ENCODE measurements around the gene PDGFB.
"Not testable (repeated sequence)": the region's sequence is repeated elsewhere in the genome, so short reads cannot be mapped to it uniquely, and the experiment has no call there.

Gene PDGFB

DNA sequence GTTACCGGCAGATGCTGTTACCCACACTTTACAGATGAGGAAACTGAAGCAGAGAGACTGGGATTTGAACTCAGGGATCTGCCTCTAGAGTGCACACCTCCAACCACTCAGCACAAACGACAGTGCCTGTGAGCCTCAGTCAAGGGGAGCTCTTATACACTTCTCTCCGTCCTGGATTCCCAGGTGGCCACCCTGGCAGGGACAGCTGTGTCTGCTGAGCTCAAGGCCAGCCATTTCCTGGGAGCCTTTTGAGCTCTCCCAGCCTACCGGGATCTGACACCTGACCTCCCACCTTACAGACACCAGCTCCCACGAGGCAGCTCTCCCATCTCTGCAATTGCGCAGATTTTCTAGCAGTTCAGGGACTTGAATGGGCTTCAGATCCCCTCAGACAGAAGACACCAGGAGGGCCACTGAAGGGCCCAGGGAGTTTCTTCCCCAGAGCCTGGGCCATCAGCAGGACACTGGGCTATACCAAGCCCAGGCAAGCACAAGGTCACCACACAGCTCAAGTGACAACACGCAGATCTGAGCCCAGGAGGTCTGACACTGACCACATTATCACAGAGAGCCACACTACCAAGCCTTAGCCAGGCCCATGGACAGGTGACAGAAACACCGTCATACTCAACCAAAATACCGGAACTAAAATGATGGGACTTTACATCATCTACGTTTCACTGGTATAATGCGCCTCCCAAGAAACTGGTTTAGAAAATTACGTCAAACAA is 17.1 kb downstream of the PDGFB start:
- no peak for DNase-seq (ENCODE audit: low read depth in 2 of 2)

DNA sequence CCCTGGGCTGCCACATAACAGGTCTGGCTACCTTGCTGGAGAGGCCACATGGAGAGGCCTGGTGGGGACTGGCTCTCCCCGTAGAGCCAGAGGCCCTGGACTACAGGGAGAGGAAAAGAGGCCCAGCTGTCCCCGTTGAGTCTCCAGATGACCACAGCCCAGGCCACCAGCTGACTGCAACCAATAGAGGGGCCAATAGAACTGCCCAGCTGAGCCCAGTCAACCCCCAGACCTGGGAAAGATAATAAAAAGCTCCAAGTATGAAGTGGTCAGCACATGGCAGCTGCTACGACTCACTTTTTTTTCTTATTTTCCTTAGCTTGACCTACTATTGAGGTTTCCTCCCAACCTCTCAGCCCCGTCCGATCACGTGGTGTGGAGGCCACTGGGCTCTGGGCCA is 18.4 kb downstream of the PDGFB start:
- DNase-seq (ENCODE audit: low read depth in 2 of 2) = no peak

DNA sequence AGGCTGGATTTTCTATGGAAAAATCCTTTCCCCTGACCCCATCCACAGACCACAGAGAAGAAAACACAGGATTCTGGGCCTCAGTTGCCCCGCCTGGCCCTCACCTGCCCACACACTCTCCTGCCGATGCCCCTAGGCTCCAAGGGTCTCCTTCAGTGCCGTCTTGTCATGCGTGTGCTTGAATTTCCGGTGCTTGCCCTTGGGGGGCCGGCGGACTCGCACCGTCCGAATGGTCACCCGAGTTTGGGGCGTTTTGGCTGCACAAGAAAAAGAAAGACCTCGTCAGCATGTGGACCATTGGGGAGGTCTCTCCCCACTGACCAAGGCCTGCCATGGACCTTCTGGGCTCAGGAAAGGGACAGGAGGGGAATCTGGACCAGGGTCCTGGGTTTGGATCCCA is 19.2 kb downstream of the PDGFB start:
- no peak for DNase-seq (ENCODE audit: low read depth in 2 of 2)

DNA sequence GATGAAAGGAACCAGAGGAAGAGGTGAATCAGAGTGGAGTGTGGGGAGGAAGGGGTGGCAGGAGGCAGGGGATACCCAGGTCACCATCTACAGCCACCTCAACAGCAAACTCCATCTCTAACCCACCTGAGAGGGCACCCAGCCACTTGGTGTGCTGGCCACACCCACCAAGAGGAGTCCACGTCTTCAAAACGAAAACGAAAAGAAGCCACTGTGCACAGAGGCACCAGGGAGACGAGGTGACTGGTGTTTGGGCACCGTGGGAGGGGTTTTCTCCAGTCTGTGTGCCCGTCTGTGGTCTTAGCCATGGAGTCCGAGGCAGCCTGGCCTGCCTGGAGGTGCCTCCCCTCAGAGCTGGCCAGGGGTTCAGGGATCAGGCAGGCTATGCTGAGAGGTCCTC is 20.2 kb downstream of the PDGFB start:
- DNase-seq (ENCODE audit: low read depth in 2 of 2) = no peak

- DNase-seq (ENCODE audit: low read depth in 2 of 2) = no peak
Observed at GRCh38 chr22:39223091-39223710, 21.6 kb downstream of the PDGFB start.

- DNase-seq (ENCODE audit: low read depth in 2 of 2) = no peak
Observed at GRCh38 chr22:39221999-39222686, 22.6 kb downstream of the PDGFB start.

DNA sequence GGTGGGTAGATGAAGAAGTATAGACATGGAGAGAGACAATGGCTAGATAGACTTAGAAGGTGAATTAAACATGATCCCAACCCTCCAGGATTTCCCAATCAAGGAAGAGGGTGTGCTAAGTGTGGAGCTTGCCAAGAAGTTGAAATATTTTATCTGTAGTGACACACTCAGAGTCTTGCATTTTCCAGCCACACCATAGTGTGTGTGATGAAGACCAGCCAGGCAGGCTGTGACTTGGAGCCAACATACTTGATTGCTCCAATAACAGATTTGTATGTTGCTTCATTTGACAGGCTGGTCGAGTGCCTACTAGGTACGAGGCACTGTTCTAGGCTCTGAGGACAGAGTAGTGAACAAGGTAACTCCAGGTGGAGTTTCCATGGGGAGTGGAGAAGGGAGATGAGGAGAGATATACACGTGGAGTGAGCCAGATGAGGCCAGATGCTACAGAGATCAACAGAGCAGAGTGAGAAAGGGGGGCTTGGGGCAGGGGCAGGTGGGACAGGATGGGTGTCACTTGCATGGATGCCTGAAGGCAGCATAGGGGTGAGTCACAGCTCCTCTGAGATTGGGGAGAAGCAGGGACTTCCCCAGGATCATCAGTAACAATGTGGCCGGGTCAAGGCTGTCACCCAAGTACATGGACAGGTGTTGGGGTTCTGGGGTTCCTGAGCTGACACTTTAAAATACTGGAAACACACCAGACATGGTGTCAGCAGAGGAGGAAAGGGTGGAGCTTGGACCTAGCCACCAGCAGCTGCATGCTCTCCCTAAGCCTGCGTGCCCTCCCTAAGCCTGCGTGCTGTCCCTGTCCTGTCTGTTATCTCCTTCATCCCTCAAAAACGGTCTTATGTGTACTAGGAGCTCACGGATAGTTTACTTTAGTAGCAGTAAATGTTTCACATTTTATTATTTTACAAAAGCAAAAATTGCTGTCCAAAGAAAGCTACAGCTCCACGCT is 23.6 kb downstream of the PDGFB start:
- no peak for DNase-seq (ENCODE audit: low read depth in 2 of 2)

GRCh38 chr22:39220450-39220849 is 24.3 kb downstream of the PDGFB start:
- DNase-seq (ENCODE audit: low read depth in 2 of 2) = no peak

GRCh38 chr22:39219071-39220039 is 25.4 kb downstream of the PDGFB start:
- no peak for DNase-seq (ENCODE audit: low read depth in 2 of 2)

- not testable (repeated sequence) for DNase-seq (ENCODE audit: low read depth in 2 of 2)
Observed at GRCh38 chr22:39218432-39218831, 26.4 kb downstream of the PDGFB start.

DNA sequence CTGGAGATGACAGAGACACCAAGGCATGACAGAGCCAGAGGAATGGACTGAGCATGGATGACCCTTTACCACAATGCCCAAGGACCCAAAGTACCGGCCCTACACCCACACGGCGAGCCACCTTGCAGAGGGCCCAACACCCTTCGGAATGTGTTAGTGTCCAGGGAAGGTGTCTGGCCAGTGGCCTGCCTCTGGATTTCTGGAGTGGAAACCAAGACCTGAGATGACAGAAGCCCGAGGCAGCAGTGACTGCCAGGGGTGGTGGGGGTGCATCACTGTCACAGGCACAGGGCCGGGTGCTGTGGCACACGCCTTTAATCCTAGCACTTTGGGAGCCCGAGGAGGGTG is 28.7 kb downstream of the PDGFB start:
- no peak for DNase-seq (ENCODE audit: low read depth in 2 of 2)

GRCh38 chr22:39215426-39216142 is 29.2 kb downstream of the PDGFB start:
- DNase-seq (ENCODE audit: low read depth in 2 of 2) = no peak

GRCh38 chr22:39215070-39215396 is 29.7 kb downstream of the PDGFB start:
- no peak for DNase-seq (ENCODE audit: low read depth in 2 of 2)

DNA sequence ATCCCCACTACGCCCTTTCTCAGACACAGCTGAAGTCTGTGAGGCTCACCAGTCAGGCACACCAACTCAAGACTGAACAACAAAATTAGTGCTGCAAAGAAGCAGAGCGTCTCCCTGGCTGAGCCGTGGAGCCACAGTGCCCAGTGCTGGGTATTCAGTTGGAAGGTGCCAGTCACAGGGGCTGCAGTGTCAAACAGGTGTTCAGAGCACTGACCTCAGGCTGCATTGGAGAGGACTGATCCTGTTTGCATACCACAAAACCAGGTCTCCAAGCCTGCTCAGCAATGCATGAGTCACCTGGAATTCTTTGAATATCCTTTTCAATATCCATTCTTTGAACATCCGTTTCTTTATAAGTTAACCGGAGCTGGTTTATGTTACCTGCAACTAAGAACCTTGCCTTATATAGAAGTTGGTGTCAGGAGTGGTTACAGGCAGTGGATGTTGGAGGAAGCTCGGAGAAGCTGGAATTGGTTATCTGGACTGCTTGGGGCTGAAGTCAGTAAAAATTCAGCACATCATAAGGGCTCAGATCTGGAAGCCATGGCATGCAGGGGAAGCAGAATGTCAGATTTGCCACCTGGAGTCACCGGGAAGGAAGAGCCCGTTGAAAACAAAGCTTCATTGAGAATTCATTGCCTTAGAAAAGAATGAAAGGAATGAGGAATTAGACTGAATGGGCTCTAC is 30.3 kb downstream of the PDGFB start:
- no peak for DNase-seq (ENCODE audit: low read depth in 2 of 2)

- DNase-seq (ENCODE audit: low read depth in 2 of 2) = no peak
Observed at GRCh38 chr22:39214006-39214382, 30.8 kb downstream of the PDGFB start.

- no peak for DNase-seq (ENCODE audit: low read depth in 2 of 2)
Observed at GRCh38 chr22:39212721-39213376, 31.9 kb downstream of the PDGFB start.

GRCh38 chr22:39209756-39210155 is 35.0 kb downstream of the PDGFB start:
- DNase-seq (ENCODE audit: low read depth in 2 of 2) = no peak

- no peak for DNase-seq (ENCODE audit: low read depth in 2 of 2)
Observed at GRCh38 chr22:39208013-39208680, 36.6 kb downstream of the PDGFB start.

All from stimulated activated CD4-positive, alpha-beta T cell treated with anti-CD3 and anti-CD28 coated beads, Interleukin-12 subunit alpha, Interleukin-12 subunit beta, amount 100 ng/mL, for 24 hours (primary cell).